ENCODE measurements around the gene AMN.
"Not testable (repeated sequence)": the region's sequence is repeated elsewhere in the genome, so short reads cannot be mapped to it uniquely, and the experiment has no call there.

AMN gene

DNA sequence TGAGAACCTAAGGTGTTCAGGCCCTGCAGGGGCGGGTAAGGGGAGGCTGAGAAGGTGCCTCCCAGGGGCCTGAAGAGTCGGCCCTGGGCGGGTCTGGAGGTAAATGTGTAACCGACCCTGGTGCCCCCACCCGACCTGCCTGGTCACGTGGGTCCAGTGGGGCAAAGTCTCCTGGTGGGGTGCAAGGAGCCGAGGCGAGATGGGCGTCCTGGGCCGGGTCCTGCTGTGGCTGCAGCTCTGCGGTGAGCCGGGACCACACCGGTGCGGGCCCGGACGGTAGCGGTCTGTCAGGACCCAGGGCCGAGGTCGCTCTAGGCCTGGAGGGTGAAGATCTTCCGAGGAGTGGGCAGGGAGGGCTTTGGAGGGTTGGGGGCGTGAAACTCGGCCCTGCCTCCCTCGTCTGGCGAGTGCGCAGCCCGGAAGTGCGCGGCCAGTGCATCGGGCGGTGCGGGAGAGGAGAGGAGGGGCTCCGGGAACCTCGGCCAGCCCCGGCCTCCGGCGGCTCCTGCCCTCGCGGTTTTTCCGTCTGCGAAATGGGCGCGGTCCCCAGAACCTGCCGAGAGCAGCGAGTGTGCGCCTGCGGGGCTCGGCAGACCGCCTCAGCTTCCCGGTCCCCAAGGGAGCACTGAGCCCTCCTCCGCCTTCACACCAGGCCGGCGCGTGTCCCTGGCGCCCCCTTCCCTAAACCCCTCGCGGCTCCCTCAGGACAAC lies at the start of gene AMN:
Gene AMN (plus strand): TSS at position 174 of the 711 bp plus-strand sequence. CDS start 26 bp downstream, at position 200.
- DNase-seq = no peak

DNA sequence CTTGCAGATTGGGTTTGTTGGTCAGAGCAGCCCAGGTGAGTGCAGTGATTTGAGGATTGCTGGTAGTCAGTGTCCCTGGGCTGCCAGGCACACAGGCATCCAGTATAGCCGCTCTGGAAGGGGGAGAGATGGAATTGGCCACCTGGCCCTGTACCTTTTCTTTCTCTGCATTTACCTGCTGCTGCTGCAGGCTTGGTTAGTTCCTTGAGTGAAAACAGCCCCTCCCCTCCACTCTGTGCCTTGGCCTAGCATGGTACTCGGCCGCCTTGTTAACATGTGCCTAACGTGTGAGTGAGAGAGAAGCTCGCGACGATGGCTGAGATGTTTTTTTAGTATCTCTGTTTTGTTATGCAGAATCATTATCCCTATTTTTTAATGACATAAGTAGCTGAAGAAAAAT lies 49.3 kb upstream of the AMN start:
- no peak for DNase-seq

GRCh38 chr14:102873546-102874061 lies 48.9 kb upstream of the AMN start:
- DNase-seq = no peak

DNA sequence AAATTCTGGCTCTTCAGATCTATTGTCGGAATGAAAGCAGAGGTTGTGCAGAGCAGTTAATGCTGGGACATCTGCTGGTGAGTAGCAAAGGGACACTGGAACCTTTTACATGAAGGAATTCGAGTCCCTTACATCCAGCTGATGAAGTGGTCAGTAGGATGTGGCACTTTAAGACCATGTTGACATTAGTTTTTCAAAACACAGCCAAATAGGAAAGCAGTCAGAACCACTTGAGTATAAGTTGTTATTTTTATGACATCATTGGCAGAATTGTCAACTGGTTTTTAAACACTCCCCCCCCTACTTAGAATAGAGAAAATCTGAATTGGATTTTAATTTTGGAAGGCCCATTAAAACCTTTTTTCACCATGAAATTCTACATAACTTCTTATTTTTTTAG lies 46.8 kb upstream of the AMN start:
- no peak for DNase-seq

GRCh38 chr14:102877511-102877910 lies 45.0 kb upstream of the AMN start:
- DNase-seq = not testable (repeated sequence)

DNA sequence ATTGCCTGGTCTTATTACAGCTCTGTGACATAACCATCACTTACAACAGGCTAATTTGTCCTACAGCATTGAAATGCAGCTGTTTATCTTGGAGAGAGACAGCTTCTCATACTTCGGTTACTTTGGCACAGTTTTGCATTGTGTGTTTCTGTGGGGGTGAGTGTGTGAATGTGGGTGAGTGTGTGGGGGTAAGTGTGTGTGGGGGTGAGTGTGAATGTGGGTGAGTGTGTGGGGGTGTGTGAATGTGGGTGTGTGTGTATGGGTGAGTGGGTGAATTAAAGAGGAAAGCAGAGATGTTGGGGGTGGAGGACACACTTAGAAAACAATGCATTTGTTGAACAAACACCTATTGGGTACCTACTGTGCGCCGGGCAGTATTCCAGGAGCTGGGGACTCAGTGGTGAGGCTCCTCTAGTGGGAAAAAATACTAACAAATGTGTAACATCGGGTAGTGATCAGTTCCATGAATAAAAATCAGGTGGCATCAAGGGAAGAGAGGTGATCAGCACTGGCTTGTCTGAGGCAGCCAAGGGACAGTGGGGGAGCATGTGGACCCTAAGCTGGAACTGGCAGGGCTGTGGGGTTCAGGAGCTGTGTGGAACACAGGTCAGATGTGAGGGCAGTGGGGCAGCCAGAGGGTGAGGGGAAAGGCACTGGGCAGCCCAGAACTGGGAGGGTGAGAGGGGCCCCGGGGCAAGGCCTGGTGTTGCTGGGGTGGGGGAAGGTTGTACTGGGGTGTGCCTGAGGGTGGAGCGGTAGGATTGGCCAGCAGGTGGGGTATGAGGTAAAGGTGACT lies 44.1 kb upstream of the AMN start:
- DNase-seq = no peak

GRCh38 chr14:102878970-102879460 lies 43.4 kb upstream of the AMN start:
- DNase-seq = no peak

- no peak for DNase-seq
Measured at GRCh38 chr14:102882226-102882906, 40.1 kb upstream of the AMN start.

GRCh38 chr14:102883089-102883541 lies 39.3 kb upstream of the AMN start:
- DNase-seq = no peak

DNA sequence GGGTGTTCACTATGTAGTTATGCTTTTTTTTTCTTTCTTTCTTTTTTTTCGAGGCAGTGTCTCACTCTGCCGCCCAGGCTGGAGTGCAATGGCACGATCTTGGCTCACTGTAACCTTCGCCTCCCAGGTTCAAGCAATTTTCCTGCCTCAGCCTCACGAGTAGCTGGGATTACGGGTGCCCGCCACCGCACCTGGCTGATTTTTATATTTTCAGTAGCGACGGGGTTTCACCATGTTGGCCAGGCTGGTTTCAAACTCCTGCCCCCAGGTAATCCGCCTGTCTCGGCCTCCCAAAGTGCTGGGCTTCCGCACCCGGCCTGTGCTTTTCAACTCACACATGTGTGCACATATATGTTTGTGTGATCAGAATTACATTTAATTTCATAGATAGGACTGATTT lies 38.9 kb upstream of the AMN start:
- no peak for DNase-seq

DNA sequence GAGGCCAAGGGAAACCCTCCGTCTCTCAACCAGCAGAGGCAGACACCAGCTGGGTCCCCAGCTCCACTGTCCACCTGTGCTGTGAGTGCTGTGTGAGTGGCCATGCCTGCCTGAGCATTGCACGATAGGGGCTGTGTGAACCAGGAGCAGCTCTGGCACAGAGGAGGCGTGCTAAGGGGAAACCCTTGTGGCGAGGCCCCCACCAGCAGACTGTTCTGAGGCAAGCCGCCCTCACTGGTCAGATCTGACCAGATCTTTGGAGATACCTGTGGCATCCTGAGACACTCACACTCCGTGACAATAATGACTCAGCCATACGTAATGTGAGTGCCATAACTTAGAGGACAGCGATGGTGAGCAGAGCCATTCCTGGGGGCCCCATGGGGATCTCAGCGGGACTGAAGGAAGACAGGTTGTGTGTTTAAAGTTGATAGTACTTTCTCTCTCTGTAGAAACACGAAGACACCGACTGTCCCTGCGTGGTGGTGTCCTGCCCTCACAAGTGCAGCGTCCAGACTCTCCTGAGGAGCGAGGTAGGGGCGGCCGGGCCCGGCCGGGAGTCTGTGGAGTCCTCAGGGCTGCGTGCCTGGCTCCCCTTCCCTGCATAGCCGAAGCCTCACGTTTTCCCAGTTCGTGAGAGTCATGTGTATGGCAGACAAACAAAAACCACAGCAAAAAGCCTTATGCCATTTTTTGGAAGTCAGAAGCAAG lies 36.6 kb upstream of the AMN start:
- no peak for DNase-seq

DNA sequence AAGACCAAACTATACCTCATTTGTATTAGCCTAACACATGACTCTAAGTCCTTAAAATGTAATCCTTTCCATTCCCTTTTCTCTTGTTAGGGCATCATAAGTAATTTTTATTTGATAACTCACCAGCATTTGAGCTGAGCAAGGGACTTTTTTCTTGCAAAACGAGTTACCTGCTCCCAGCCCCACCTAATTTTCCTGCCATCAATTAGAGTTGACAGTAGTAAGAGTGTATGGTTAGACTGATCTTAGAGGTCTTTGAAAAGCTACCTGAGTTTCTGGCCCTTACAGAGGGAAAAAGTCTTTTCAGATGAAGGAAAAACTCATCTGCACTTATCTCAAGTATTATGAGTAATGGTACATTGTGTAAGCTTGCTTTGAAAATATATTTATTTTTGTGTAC lies 33.7 kb upstream of the AMN start:
- DNase-seq = no peak

DNA sequence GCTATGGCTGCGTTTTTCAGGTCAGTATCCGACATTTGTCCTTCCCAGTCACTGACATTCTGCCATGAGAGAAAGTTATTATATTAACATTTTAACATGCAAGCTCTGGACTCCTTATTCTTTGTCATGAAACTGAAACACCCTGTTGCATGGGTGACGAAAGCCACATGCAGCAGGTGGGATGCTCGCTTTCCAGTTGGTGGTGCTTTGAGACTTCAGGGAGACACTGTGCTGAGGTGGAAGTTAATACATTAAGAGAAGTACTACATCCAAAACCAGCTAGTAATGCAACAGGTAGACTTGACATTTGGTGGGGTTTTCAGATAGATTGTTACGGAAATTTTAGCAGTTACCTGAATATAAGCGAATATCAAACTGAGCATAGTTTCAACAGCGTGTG lies 32.8 kb upstream of the AMN start:
- DNase-seq = no peak

DNA sequence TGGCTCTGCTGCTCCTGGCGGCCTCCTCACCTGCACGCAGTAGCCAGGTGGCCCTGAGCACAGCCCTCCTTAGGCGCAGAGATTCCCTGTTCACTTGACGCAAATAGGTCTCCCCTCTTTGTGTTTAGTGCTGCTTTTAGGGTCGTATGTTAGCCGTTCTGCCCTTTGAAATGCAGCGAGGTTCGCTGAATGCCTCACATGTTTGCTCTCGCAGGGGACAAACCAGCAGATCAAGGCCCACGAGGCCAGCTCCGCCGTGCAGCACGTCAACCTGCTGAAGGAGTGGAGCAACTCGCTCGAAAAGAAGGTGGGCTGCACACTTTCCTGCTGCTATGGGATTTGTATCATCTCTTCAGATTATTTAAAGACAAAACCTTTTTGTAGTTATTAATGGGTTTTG lies 31.4 kb upstream of the AMN start:
- peak; percentile 46 for DNase-seq

DNA sequence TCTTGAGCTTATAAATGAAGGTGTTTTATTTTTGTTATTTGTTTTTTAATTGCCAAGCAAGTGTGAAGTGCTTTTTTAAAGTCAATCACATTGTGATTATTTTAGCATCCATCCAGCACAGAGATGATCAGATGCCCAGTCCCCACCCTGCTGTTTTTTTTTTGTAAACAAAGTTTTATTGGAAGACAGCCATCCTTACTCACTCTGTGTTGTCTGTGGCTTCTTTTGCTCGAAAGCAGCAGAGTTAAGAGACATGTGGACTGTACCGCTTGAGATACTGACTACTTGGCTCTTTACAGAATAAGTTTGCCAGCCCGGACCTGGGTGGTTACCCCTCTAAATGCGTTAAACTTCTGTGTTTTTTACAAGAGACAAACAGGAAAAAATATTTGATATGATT lies 30.9 kb upstream of the AMN start:
- no peak for DNase-seq

DNA sequence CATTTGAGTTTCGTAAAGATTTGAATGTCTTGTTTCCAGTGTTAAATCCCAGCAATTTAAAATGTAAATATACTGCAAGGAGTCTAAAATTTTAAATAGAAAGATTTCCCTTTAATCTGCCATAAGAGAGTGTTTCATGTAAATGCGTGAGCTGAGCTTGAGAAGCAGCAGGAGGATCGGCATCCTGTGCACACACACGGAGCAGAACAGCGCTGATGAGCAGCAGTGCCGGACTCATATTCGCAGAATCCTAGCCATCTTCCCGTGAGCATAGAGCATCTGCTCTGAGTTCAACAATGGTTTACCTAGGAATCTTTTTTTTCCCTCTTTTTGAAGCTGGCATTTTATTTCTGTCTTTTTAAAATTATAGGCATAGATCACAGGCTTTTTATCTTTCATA lies 29.8 kb upstream of the AMN start:
- no peak for DNase-seq

- DNase-seq = peak; percentile 55
Measured at GRCh38 chr14:102893452-102893851, 29.0 kb upstream of the AMN start.

DNA sequence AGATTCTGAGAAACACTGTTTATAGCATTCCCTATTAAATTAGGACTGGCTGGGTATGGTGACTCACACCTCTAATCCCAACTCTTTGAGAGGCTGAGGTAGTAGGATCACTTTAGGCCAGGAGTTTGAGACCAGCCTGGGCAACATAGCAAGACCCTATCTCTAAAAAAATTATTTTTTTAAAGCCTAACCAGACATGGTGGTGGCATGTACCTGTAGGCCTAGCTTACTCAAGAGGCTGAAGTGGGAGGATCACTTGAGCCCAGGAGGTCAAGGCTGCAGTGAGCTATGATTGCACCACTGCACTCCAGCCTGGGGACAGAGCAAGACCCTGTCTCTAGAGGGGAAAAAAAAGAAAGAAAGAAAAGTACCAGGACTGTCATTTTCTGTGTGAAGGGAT lies 25.7 kb upstream of the AMN start:
- DNase-seq = peak; percentile 24

DNA sequence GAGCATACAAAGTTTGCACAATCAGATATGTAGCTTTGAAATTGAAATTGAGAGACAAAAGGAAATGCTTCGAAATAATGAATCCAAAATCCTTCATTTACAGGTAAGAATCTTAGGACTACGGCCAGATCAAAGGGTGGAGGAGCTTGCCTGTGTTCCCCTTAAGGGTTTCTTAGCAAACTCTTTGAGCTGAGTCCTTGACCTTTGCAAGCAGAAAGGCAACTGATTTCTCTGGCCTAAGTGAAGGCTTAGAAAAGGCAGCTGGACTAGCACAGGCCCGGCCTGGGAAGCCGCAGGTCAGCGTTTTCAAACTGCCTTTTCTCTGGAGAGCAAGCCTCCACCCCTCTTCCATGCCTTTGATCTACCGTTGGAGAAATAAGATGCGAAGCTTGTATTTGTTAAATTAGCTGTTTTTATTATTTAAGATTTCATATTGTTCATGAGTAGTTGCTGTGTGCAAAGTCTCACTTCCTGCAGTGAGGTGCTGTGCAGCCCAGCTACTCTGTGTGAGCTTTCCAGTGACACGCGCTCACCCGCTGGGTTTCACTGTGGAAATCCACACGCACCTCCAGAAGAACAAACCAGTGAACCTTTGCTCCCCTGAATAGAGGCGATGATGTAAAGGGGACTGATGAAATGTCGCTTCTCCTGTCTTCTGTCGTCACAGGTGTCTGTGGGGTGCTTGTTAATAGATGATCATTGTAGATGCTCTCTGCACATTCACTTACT lies 25.0 kb upstream of the AMN start:
- peak; percentile 46 for DNase-seq

- DNase-seq = peak; percentile 44
Measured at GRCh38 chr14:102898298-102898697, 24.2 kb upstream of the AMN start.

GRCh38 chr14:102898776-102899515 lies 23.5 kb upstream of the AMN start:
- peak; percentile 59 for DNase-seq
